Vagina (tissue), 2 donors: Measurements from ENCODE around the gene CFAP58. TPM values are rescaled to one million over a fixed set of nuclear protein-coding genes. Genes with fewer than 3 reads are reported as not detected.

ENCODE experiments used
- DNase-seq, 2 donors: peaks; one replicate each; pipeline ENCODE4 v3.0.0-alpha.2; 2017; ENCODE audit errors: extremely low spot score in 2 of 2
- H3K27ac ChIP-seq: fragments of 200-600 bp; sonication (generic); one replicate; pipeline ENCODE4 v1.5.1; 2019
- H3K27me3 ChIP-seq: fragments of 200-600 bp; sonication (generic); one replicate; pipeline ENCODE4 v1.5.1; 2019
- H3K36me3 ChIP-seq, 2 donors: fragments of 200-600 bp; sonication (generic); one replicate each; pipeline ENCODE4 v1.5.1; 2017 to 2019
- H3K4me1 ChIP-seq: fragments of 200-600 bp; sonication (generic); one replicate; pipeline ENCODE4 v1.5.1; 2019
- H3K4me3 ChIP-seq, 2 donors: fragments of 200-600 bp; sonication (generic); 1 replicate in 1 of 2; 2 replicates in 1 of 2; pipeline ENCODE4 v1.5.1; 2016 to 2019
- H3K9me3 ChIP-seq: fragments of 200-600 bp; sonication (generic); one replicate; pipeline ENCODE4 v1.5.1; 2019
- CTCF ChIP-seq, 3 experiments: fragments of 450-650 bp in 2 of 3; fragments of 200-600 bp in 1 of 3; sonication (generic) in 1 of 3; IDR thresholded peaks; one replicate each; pipeline ENCODE4 v1.5.1; 2017 to 2019; ENCODE audit warnings: antibody characterized with exemption in 3 of 3, mild to moderate bottlenecking in 2 of 3, moderate library complexity in 2 of 3
- POLR2A ChIP-seq, 2 donors: fragments of 450-650 bp; IDR thresholded peaks; one replicate each; pipeline ENCODE4 v1.6.1; 2017; ENCODE audit warnings: antibody characterized with exemption in 2 of 2, mild to moderate bottlenecking in 2 of 2, moderate library complexity in 2 of 2
- POLR2AphosphoS5 ChIP-seq, 2 donors: sonication (generic); formaldehyde crosslinking; IDR thresholded peaks; one replicate each; pipeline ENCODE4 v1.9.0; 2017; ENCODE audit warnings: antibody characterized with exemption in 2 of 2, mild to moderate bottlenecking in 2 of 2, low read depth in 1 of 2; ENCODE audit not compliant: insufficient read depth in 1 of 2
- intact Hi-C: fragments of 100-400 bp; cut with DNase I; formaldehyde crosslinking; loops from one replicate; pipeline ENCODE4 v1.15.1; 2023
- total RNA-seq: library from RNA; depleted of rRNA; stranded (reverse); fragments of >200 nt; gene quantifications from one replicate; pipeline ENCODE4 v1.2.3, GENCODE V29; 2016

CFAP58 gene
- total RNA-seq, 1 donor from 2014 or later = 0.49 TPM

DNA sequence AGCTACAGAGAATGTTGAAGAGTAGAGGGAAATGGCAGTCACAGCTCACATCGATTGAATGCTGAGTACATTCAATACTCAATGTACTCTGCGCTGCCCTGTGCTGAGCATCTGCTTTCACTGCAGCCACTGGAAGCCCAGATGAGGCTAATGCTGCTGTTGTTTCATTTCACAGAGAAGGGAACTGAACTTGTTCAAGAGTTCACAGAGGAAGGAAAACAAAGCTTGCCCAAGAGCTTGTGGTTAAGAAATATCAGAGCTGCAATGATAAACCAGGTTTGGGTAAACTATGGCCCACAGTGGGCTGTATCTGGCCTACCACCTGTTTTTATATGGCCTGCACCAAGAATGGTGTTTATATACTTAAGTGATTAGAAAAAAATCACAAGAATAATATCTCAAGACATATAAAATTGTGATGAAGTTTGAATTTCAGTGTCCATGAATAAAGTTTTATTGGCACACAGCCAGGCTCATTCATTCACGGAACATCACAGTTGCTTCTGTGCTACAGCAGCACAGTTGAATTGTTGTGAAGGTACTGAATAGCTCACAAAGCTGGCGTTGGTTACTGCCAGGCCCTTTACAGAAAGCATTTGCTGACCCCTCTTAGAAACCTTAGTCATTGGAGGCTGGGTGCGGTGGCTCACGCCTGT, 64.1 kb downstream of the CFAP58 start:
- Histone ChIP-seq H3K27ac (no peak overlapping the region), H3K9me3 (no peaks in the 10 kb centered on the region), H3K4me3 (no peak overlapping the region), H3K4me1 (no peaks in the 10 kb centered on the region), H3K27me3 (no peaks in the 10 kb centered on the region), H3K36me3 (no peaks in the 10 kb centered on the region)
- TF ChIP-seq CTCF (IDR thresholded peaks at IDR 0.05) = no peak
- TF ChIP-seq POLR2A (IDR thresholded peaks at IDR 0.05) = no peak
- TF ChIP-seq POLR2AphosphoS5 (IDR thresholded peaks at IDR 0.05; ENCODE audit: insufficient read depth in 1 of 2, low read depth in 1 of 2) = no peak
- no peak for DNase-seq
- intact Hi-C loops = no loop called here

- no peak overlapping the region for H3K4me3 ChIP-seq
- H3K27me3 ChIP-seq = no peaks in the 10 kb centered on the region
- H3K9me3 ChIP-seq = no peaks in the 10 kb centered on the region
- TF ChIP-seq POLR2A (IDR thresholded peaks at IDR 0.05) = no peak
- TF ChIP-seq POLR2AphosphoS5 (IDR thresholded peaks at IDR 0.05; ENCODE audit: insufficient read depth in 1 of 2, low read depth in 1 of 2) = no peak
- no peak for TF ChIP-seq CTCF (IDR thresholded peaks at IDR 0.05)
- DNase-seq = no peak
- intact Hi-C loops = no loop called here
- no peak overlapping the region for H3K27ac ChIP-seq
- no peaks in the 10 kb centered on the region for H3K36me3 ChIP-seq
- H3K4me1 ChIP-seq = no peaks in the 10 kb centered on the region
Measured at GRCh38 chr10:104424719-104425118, 71.1 kb downstream of the CFAP58 start.

- Histone ChIP-seq H3K27ac (no peak overlapping the region), H3K9me3 (no peaks in the 10 kb centered on the region), H3K4me3 (no peak overlapping the region), H3K36me3 (no peaks in the 10 kb centered on the region), H3K4me1 (no peaks in the 10 kb centered on the region), H3K27me3 (no peaks in the 10 kb centered on the region)
- intact Hi-C loops = no loop called here
- TF ChIP-seq CTCF (IDR thresholded peaks at IDR 0.05) (no peak), POLR2AphosphoS5 (IDR thresholded peaks at IDR 0.05; ENCODE audit: insufficient read depth in 1 of 2, low read depth in 1 of 2) (no peak), POLR2A (IDR thresholded peaks at IDR 0.05) (no peak)
- DNase-seq = no peak
Measured at GRCh38 chr10:104427989-104428388, 74.4 kb downstream of the CFAP58 start.

- no peak overlapping the region for H3K4me3 ChIP-seq
- H3K4me1 ChIP-seq = no peaks in the 10 kb centered on the region
- no peak for DNase-seq
- no peak overlapping the region for H3K27ac ChIP-seq
- no peaks in the 10 kb centered on the region for H3K27me3 ChIP-seq
- no peaks in the 10 kb centered on the region for H3K9me3 ChIP-seq
- TF ChIP-seq POLR2AphosphoS5 (IDR thresholded peaks at IDR 0.05; ENCODE audit: insufficient read depth in 1 of 2, low read depth in 1 of 2) (no peak), POLR2A (IDR thresholded peaks at IDR 0.05) (no peak), CTCF (IDR thresholded peaks at IDR 0.05) (no peak)
- H3K36me3 ChIP-seq = no peaks in the 10 kb centered on the region
- intact Hi-C loops = no loop called here
Measured at GRCh38 chr10:104429846-104430245, 76.2 kb downstream of the CFAP58 start.

DNA sequence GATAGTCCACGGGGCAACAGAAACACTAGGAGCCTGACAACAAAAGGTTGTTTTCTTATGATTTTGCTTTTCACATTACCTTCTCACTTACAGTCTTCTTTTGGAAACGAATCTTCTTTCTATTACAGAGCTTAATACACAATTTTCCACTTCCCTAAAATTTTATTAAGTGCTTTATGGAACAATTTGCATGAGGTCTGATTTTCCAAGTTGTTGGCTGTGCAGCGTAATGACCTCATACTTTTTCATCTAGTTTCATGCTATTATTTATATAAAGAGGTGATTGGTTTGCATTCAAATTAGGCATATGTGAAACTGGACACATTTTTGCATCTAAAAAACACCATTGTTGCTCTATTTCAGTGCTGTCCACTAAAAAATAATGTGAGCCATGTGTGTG, 76.7 kb downstream of the CFAP58 start:
- Histone ChIP-seq H3K9me3 (no peaks in the 10 kb centered on the region), H3K4me3 (no peak overlapping the region), H3K4me1 (no peaks in the 10 kb centered on the region), H3K27me3 (no peaks in the 10 kb centered on the region), H3K27ac (no peak overlapping the region), H3K36me3 (no peaks in the 10 kb centered on the region)
- TF ChIP-seq POLR2AphosphoS5 (IDR thresholded peaks at IDR 0.05; ENCODE audit: insufficient read depth in 1 of 2, low read depth in 1 of 2) = no peak
- intact Hi-C loops = no loop called here
- DNase-seq = no peak
